Sciatic nerve (tissue), 2 donors: Measurements from ENCODE around the gene PPP1R18. TPM values are rescaled to one million over a fixed set of nuclear protein-coding genes. Genes with fewer than 3 reads are reported as not detected.
"Not testable (repeated sequence)": the region's sequence is repeated elsewhere in the genome, so short reads cannot be mapped to it uniquely, and the experiment has no call there.

Experiments
- ATAC-seq: fragments of 200-7000 bp; cut with Tn5 transposase; one replicate; pipeline ENCODE4 v1.9.1; 2020; ENCODE audit warnings: mild to moderate bottlenecking, moderate library complexity
- DNase-seq: peaks from one replicate; pipeline ENCODE4 v3.0.0-alpha.2; 2020; ENCODE audit warnings: low spot score
- intact Hi-C: fragments of 100-400 bp; cut with DNase I; formaldehyde crosslinking; loops from one replicate; pipeline ENCODE4 v1.14.2; 2022
- total RNA-seq: library from RNA; stranded (reverse); fragmentation: NEBNext Ultra II Directional; extraction: Animal tissue kit (Norgen Biotek cat#: 25700); gene quantifications from one replicate; pipeline ENCODE4 v1.2.1, GENCODE V29; 2021
- donor health status: DM: no; HTN: no; CAD: no.
- donor health status: DM: no; HTN: no; CAD: no.

The PPP1R18 gene, protein sequence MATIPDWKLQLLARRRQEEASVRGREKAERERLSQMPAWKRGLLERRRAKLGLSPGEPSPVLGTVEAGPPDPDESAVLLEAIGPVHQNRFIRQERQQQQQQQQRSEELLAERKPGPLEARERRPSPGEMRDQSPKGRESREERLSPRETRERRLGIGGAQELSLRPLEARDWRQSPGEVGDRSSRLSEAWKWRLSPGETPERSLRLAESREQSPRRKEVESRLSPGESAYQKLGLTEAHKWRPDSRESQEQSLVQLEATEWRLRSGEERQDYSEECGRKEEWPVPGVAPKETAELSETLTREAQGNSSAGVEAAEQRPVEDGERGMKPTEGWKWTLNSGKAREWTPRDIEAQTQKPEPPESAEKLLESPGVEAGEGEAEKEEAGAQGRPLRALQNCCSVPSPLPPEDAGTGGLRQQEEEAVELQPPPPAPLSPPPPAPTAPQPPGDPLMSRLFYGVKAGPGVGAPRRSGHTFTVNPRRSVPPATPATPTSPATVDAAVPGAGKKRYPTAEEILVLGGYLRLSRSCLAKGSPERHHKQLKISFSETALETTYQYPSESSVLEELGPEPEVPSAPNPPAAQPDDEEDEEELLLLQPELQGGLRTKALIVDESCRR
- total RNA-seq: 93.0 TPM

DNA sequence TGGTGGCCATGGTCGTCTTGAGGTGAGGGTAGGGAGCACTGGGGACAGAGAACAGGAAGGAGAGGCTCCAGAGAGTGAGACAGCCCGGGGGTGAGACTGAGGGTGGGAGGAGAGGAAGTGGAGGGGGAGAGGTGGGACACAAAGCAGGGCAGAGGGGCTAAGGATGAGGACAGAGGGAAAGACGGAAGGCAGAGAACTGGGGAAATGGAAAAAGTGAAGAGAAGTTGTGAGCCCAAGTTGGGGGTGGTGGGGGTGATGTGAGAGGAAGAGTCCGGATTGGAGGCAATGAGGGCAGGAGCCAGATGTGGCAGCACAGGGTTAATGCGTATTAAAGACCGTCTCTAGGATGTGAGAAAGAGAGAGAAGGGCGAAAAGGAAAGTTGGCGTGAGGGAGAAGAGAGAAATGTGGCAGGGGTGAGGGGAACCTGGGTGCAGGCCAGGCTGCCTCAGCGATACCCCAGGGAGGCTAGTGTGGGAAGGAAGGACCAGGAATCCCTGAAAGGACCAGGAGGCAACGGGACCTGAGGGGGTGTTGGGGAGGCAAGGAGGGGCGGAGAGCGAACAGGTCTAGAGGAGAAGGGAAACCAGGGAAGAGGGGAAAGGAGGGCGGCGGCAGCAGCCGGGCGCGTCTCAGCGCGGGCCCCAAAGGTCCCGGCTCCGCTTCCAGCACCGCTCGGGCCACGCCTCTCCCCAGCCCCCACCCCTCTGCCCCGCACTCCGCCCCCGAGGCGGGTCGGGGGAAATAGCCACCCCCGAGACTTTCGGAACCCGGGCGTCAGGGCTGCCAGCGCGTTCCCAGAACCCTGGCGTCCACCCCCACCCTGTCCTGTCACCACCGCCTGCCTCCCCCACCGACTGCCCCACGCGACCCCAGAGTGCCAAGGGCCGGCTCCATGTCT lies at the start of gene PPP1R18:
TSS of gene PPP1R18 (minus strand) at position 637 of the 899 bp plus-strand sequence. CDS start at position 10, 627 bp downstream.
- intact Hi-C loops: no loop called here
- ATAC-seq (peak; percentile 73), DNase-seq (peak; percentile 92)

GRCh38 chr6:30735668-30736314 lies 49.3 kb upstream of the PPP1R18 start:
- ATAC-seq (no peak), DNase-seq (no peak)
- intact Hi-C loops: no loop called here

DNA sequence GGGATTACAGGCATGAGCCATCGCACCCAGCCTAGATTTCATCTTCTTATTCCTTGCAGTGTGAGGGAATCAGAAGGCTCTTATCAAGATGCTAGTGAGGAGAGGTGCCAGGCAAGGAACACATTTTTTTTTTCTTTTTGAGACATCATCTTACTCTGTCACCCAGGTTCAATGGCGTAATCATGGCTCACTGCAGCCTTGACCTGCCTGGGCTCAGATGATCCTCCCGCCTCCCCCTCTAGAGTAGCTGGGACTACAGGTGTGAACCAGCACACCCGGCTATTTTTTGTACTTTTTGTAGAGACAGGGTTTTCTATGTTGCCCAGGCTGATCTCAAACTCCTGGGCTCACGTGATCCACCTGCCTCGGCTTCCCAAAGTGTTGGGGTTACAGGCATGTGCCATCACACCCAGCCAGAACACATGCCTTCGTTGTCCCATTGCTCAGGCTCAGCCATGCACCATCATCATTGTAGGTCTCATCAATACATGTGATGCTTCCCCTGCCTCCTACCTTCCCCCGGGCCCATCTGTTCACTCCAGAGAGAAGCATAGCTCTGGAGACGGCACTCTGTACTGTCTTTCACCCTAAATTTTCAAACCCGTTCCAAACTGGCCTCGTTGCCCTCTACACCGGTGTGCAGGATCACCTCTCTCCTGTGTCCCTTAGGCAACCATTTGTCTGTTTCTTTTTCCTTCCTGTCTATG lies 45.9 kb upstream of the PPP1R18 start:
- ATAC-seq (no peak), DNase-seq (no peak)
- intact Hi-C loops: no loop called here

DNA sequence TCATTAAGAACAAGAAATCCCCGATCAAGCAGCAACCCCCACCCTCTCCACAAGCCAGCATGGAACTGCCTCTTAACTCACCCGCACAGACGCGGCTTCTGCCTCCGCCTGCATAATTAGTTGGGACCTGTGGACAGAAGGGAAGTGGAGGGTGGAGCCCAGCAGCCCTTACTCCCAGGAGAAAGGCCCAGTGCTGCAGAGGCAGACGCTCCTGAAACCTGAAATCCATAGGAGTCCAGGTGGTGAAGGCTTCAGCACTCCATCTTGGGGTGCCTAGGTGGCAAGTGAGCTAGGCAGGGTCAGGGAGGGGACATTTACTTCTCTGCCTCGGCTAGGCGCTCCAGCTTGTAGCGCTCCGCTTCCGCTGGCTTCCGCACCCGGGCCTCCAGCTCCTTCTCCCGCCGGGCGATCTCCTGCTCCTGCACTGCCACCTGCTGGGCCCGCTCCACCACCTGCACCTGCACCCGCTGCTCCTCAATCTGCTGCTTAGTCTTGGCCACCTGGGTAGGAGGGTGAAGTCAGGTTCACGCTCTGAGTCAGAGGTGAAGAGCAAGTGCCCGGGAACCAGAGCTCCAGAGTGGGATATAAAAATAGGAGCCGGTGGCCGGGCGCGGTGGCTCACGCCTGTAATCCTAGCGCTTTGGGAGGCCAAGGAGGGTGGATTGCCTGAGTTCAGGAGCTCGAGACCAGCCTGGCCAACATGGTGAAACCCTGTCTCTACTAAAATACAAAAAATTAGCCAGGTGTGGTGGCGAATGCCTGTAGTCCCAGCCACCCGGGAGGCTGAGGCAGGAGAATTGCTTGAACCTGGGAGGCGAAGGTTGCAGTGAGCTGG lies 44.4 kb upstream of the PPP1R18 start:
- ATAC-seq: peak; percentile 83
- intact Hi-C loops: no loop called here
- peak; percentile 75 for DNase-seq

DNA sequence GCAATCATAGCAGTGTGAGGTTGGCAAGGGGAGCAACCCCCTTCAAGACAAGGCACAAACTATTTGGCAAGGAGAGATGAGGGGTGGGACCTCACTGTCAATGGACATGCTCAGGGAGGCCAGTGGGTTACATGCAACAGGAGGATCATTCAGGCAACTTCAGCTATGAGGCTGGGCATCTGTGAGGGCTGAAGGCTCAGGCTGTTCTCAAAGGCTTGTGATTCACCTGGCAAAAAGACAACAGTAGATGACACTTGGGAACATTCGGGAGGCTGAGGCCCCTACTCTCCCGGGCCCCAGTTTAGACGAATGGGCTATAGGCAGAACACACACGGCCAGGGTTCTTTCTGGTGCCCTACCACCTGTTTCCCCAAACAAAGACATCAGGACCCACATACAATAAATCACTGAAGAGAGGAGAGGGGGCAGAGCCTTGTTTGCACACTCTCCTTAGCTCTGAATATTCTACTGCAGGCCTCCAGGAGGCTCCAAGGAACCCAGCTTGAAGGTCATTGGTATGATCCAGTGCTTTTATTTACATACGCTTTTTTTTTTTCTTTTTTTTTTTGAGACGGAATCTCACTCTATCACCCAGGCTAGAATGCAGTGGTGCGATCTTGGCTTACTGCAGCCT lies 41.6 kb upstream of the PPP1R18 start:
- ATAC-seq (no peak), DNase-seq (no peak)
- intact Hi-C loops: no loop called here

DNA sequence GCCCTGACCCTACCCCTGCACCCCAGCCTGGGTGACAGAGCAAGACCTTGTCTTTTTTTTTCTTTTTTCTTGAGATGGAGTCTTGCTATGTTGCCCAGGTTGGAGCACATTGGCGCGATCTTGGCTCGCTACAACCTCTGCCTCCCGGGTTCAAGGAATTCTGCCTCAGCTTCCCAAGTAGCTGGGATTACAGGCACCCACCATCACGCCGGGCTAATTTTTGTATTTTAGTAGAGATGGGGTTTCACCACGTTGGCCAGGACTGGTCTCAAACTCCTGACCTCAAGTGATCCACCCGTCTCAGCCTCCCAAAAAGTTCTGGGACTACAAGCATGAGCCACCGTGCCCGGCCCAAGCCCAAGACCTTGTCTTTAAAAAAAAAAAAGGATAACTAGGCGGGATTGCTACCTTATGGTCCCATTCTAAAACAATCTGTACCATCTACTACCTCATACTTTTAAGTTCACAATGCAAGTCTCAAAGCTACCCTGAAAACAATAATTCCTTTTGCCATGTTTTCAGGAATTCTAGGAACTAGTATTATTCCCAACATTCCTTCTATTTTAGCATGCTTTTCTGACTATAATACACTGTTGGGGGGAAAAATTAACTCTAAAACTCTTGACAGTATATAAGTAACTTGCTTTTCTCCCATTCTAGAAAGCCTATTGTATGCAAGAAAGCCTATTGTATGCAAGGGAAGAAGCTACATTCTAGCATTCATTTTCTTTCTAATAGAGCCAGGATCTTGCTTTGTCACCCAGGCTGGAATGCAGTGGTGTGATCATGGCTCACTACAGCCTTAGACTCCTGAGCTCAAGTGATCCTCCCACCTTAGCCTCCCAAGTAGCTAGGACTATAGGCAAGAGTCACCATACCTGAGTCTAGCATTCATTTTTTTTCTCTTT lies 40.3 kb upstream of the PPP1R18 start:
- intact Hi-C loops: no loop called here
- no peak for ATAC-seq
- DNase-seq: no peak

GRCh38 chr6:30725713-30726505 lies 39.5 kb upstream of the PPP1R18 start:
- intact Hi-C loops: no loop called here
- ATAC-seq: no peak
- no peak for DNase-seq

DNA sequence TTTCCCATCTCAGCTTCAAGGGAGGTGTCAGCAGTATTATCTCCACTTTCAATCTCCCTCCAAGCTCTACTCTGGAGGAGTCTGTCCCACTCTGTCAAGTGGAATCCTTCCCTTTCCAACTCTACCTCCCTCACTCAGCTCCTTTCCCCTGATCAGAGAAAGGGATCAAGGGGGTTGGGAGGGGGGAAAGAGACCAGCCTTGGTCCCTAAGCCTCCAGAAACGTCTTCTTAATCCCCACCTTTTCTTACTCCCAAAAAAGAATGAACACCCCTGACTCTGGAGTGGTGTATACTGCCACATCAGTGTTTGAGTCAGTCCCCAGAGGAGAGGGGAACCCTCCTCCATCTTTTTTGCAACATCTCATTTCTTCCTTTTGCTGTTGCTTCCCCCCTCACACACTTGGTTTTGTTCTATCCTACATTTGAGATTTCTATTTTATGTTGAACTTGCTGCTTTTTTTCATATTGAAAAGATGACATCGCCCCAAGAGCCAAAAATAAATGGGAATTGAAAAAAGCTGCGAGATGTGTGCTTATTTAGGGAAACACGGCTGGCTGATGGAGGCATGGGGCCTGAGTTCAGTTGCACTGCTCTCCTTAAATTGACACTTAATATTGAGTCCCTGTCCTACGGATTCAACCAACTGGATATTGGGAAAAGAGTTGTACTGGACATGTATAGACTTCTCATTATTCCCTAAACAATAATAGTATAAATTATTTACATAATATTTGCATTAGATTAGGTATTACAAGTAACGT lies 38.6 kb upstream of the PPP1R18 start:
- DNase-seq (no peak), ATAC-seq (no peak)
- intact Hi-C loops: no loop called here

GRCh38 chr6:30723843-30724741 lies 37.6 kb upstream of the PPP1R18 start:
- ATAC-seq, DNase-seq: not testable (repeated sequence)
- intact Hi-C loops: loop anchor here (2.0 kb wide), 1 partner anchor 45 kb away; no protein-coding TSS in a partner anchor

DNA sequence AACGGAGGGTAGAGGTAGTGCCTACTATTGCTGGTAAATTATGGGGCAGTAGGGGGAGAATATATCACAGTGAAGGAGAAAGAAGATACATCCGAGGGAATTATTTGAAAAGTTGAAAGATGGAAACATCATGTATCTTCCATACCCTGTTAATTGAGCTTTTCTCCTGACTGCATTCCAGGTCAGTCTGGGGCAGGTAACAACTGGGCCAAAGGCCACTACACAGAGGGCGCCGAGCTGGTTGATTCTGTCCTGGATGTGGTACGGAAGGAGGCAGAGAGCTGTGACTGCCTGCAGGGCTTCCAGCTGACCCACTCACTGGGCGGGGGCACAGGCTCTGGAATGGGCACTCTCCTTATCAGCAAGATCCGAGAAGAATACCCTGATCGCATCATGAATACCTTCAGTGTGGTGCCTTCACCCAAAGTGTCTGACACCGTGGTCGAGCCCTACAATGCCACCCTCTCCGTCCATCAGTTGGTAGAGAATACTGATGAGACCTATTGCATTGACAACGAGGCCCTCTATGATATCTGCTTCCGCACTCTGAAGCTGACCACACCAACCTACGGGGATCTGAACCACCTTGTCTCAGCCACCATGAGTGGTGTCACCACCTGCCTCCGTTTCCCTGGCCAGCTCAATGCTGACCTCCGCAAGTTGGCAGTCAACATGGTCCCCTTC lies 36.9 kb upstream of the PPP1R18 start:
- ATAC-seq, DNase-seq: not testable (repeated sequence)
- intact Hi-C loops: loop anchor here (2.0 kb wide), 1 partner anchor 44 kb away; no protein-coding TSS in a partner anchor

DNA sequence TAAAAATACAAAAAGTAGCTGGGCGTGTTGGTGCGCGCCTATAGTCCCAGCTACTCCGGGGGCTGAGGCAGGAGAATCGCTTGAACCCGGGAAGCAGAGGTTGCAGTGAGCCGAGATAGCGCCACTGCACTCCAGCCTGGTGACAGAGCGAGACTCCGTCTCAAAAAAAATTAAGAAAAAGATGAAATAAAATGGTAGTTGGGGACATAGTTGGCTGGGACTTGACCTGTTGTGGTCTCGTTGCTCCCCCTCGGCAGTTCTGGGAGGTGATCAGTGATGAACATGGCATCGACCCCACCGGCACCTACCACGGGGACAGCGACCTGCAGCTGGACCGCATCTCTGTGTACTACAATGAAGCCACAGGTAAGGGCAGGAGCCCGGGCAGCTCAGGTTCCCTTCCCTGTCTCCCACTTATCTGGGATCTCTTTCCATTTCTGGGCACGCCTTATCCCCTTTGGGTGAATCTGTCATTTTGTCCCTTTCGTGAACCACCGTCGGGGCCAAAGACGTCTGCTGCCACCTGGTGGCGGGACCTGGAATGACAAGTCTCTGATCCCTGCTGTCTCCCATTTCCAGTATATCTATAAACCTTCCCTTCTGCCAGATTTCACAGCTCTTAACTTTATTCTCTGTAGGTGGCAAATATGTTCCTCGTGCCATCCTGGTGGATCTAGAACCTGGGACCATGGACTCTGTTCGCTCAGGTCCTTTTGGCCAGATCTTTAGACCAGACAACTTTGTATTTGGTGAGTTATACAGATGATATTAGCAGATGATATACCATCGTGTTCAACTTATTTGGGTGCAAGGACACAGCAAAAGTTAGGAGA lies 36.1 kb upstream of the PPP1R18 start:
- ATAC-seq (peak; percentile 15), DNase-seq (peak; percentile 91)
- intact Hi-C loops: loop anchor here (2.0 kb wide), 1 partner anchor 44 kb away; no protein-coding TSS in a partner anchor

- not testable (repeated sequence) for DNase-seq, ATAC-seq
- intact Hi-C loops: loop anchor here (2.0 kb wide), 1 partner anchor 43 kb away; no protein-coding TSS in a partner anchor
These were observed 35.5 kb upstream of the PPP1R18 start for GRCh38 chr6:30722025-30722279.
